Measurements from ENCODE around the gene LRRK2.

The LRRK2 gene

DNA sequence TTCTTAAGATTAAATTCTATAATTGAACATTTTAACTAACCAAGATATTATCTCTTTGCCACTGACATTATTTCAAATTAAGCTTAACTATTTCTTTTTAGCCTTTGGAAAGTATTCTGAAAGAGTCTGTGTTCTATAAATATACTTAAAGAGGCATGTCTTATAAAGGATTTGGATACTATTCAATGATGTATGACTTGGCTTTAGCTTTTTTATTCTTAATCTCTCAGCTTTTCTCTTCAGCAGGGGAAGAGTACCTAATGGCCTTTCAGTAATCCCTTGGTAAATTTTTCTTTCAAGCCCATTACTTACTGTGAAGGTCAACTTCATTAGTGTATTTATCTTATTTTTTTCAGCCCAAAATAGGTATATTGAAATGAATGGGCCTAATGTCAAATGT, 113.8 kb downstream of the LRRK2 start:
- no peak for DNase-seq (ENCODE audit: extremely low spot score)
- CTCF ChIA-PET: interaction anchor here (0.6 to 2.1 kb wide), 3 partner anchors 13 to 28 kb away, joined by 3 to 9 read pairs (median 5); no protein-coding TSS in a partner anchor
- POLR2A ChIA-PET: no interaction called here
- TF ChIP-seq FOXM1 (IDR thresholded peaks at IDR 0.05; ENCODE audit: borderline replicate concordance): no peak
- TF ChIP-seq ELF4 (IDR thresholded peaks at IDR 0.05): no peak

DNA sequence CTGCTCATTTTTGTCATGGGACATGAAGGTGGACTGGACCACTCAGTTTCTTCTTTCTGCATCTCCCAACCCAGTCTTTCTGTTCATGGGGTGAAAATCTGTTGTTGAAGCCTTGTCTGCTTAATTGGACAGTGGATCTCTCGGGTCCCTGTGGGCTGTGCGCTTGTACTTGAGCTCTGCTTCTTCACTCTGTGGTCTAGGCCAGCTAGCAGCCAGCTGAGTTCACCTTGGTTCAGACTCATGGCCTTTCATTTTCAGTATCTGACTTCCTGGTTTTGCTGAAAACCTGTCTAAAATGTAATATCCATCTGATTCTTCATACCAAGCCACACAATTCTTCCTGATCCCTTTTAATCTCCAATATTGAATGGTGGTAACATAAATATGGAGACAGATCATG, 117.2 kb downstream of the LRRK2 start:
- TF ChIP-seq CTBP1 (IDR thresholded peaks at IDR 0.05; ENCODE audit: borderline replicate concordance): no peak
- no peak for TF ChIP-seq LEF1 (IDR thresholded peaks at IDR 0.05; ENCODE audit: borderline replicate concordance)
- no peak for TF ChIP-seq ARNT (IDR thresholded peaks at IDR 0.05)
- no peak for TF ChIP-seq HDGF (IDR thresholded peaks at IDR 0.05; ENCODE audit: borderline replicate concordance)
- no peak for TF ChIP-seq SP1 (IDR thresholded peaks at IDR 0.05)
- no peak for TF ChIP-seq FOXA1 (IDR thresholded peaks at IDR 0.05)
- no peak for TF ChIP-seq TARDBP (IDR thresholded peaks at IDR 0.05)
- TF ChIP-seq, protein P1, sequence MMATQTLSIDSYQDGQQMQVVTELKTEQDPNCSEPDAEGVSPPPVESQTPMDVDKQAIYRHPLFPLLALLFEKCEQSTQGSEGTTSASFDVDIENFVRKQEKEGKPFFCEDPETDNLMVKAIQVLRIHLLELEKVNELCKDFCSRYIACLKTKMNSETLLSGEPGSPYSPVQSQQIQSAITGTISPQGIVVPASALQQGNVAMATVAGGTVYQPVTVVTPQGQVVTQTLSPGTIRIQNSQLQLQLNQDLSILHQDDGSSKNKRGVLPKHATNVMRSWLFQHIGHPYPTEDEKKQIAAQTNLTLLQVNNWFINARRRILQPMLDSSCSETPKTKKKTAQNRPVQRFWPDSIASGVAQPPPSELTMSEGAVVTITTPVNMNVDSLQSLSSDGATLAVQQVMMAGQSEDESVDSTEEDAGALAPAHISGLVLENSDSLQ (IDR thresholded peaks at IDR 0.05): no peak
- no peak for TF ChIP-seq BHLHE40 (IDR thresholded peaks at IDR 0.05; ENCODE audit: borderline replicate concordance)
- TF ChIP-seq ELF4 (IDR thresholded peaks at IDR 0.05): no peak
- no peak for TF ChIP-seq L3MBTL2 (conservative IDR thresholded peaks at IDR 0.05)
- no peak for TF ChIP-seq NFRKB (IDR thresholded peaks at IDR 0.05)
- no peak for TF ChIP-seq FOXM1 (IDR thresholded peaks at IDR 0.05; ENCODE audit: borderline replicate concordance)
- TF ChIP-seq ZNF384 (IDR thresholded peaks at IDR 0.05): no peak
- TF ChIP-seq FOXK2 (IDR thresholded peaks at IDR 0.05): no peak
- no peak for TF ChIP-seq SUZ12 (IDR thresholded peaks at IDR 0.05)
- no peak for DNase-seq (ENCODE audit: extremely low spot score)
- ChIA-PET CTCF (no interaction called here), POLR2A (no interaction called here)

DNA sequence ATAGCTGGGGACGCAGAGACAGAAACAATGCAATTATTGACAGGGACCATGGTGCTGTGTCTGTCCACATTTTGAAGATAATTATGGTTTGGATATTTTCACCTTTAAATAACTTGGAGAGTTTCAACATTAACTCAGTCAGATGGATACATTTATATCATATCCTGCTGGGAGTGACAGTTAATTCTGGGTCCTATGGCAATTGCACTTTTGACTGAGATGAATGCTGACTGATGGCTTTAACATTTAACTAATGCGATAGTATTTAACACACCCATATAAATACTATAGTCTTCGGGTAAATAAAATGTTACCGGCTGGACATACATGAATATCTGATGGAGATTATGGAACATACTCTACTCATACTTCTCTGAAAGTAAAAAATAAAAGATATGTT, 118.3 kb downstream of the LRRK2 start:
- TF ChIP-seq TARDBP (IDR thresholded peaks at IDR 0.05): no peak
- TF ChIP-seq ARNT (IDR thresholded peaks at IDR 0.05): no peak
- TF ChIP-seq FOXK2 (IDR thresholded peaks at IDR 0.05): no peak
- TF ChIP-seq ZNF384 (IDR thresholded peaks at IDR 0.05): no peak
- no peak for TF ChIP-seq ELF4 (IDR thresholded peaks at IDR 0.05)
- TF ChIP-seq LEF1 (IDR thresholded peaks at IDR 0.05; ENCODE audit: borderline replicate concordance): no peak
- no peak for TF ChIP-seq SUZ12 (IDR thresholded peaks at IDR 0.05)
- no peak for TF ChIP-seq BHLHE40 (IDR thresholded peaks at IDR 0.05; ENCODE audit: borderline replicate concordance)
- no peak for TF ChIP-seq L3MBTL2 (conservative IDR thresholded peaks at IDR 0.05)
- no peak for TF ChIP-seq HDGF (IDR thresholded peaks at IDR 0.05; ENCODE audit: borderline replicate concordance)
- no peak for TF ChIP-seq CTBP1 (IDR thresholded peaks at IDR 0.05; ENCODE audit: borderline replicate concordance)
- TF ChIP-seq NFRKB (IDR thresholded peaks at IDR 0.05): no peak
- no peak for TF ChIP-seq FOXA1 (IDR thresholded peaks at IDR 0.05)
- no peak for TF ChIP-seq SP1 (IDR thresholded peaks at IDR 0.05)
- TF ChIP-seq, protein P1 (IDR thresholded peaks at IDR 0.05): no peak
- no peak for TF ChIP-seq FOXM1 (IDR thresholded peaks at IDR 0.05; ENCODE audit: borderline replicate concordance)
- POLR2A ChIA-PET: no interaction called here
- CTCF ChIA-PET: no interaction called here
- DNase-seq (ENCODE audit: extremely low spot score): no peak

DNA sequence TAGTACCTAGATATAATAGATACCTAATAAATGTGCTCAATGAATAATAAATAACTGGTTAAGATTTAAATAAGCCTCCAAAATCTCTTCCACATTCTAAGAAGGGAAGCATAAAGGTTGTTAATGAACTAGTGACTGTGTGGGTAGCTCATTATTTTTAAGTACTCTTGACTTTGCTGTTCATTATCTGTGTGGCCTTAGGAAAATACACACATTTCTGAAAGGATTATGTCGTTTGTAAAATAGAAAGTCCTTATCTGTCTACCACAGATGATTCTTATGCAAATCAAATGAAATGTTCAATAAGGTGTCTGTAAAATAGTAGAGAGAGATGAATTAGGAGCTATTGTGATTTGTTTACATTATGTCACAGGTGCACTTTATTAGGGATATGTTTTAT, 119.5 kb downstream of the LRRK2 start:
- no peak for DNase-seq (ENCODE audit: extremely low spot score)
- ChIA-PET CTCF (no interaction called here), POLR2A (interaction anchor here (0.6 kb wide), 1 partner anchor 77 kb away, joined by 3 read pairs; no protein-coding TSS in a partner anchor)
- TF ChIP-seq FOXM1 (IDR thresholded peaks at IDR 0.05; ENCODE audit: borderline replicate concordance) (no peak), ZNF384 (IDR thresholded peaks at IDR 0.05) (no peak), SUZ12 (IDR thresholded peaks at IDR 0.05) (no peak), L3MBTL2 (conservative IDR thresholded peaks at IDR 0.05) (no peak), SP1 (IDR thresholded peaks at IDR 0.05) (no peak), BHLHE40 (IDR thresholded peaks at IDR 0.05; ENCODE audit: borderline replicate concordance) (no peak), HDGF (IDR thresholded peaks at IDR 0.05; ENCODE audit: borderline replicate concordance) (no peak), CTBP1 (IDR thresholded peaks at IDR 0.05; ENCODE audit: borderline replicate concordance) (no peak), FOXK2 (IDR thresholded peaks at IDR 0.05) (no peak), ARNT (IDR thresholded peaks at IDR 0.05) (no peak), TARDBP (IDR thresholded peaks at IDR 0.05) (no peak), FOXA1 (IDR thresholded peaks at IDR 0.05) (no peak)
- TF ChIP-seq, protein P1 (IDR thresholded peaks at IDR 0.05): no peak

DNA sequence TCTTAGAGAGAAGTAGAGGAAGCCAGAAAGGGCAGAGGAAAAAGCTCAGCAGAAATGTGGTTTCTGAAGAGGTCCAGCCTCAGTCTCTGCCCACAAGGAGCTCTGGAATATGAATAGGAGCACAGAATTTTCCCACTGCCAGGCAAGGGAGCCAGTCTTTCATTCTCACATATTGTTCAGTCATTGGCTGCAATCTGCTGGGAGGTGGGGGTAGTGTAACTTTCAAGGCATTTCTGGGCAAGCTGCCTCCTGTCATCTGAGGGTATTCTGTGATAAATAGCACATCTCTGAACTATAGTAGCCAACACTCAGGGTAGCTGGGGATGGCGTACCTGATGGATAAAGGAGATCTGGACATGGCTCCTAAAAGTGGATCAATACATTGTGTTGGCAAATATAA, 127.2 kb downstream of the LRRK2 start:
- CTCF ChIA-PET: no interaction called here
- no peak for DNase-seq (ENCODE audit: extremely low spot score)
- TF ChIP-seq SUZ12 (IDR thresholded peaks at IDR 0.05) (no peak), ZNF384 (IDR thresholded peaks at IDR 0.05) (no peak), ARNT (IDR thresholded peaks at IDR 0.05) (no peak), HDGF (IDR thresholded peaks at IDR 0.05; ENCODE audit: borderline replicate concordance) (no peak), SP1 (IDR thresholded peaks at IDR 0.05) (no peak), TARDBP (IDR thresholded peaks at IDR 0.05) (no peak), LEF1 (IDR thresholded peaks at IDR 0.05; ENCODE audit: borderline replicate concordance) (no peak), BHLHE40 (IDR thresholded peaks at IDR 0.05; ENCODE audit: borderline replicate concordance) (no peak), ELF4 (IDR thresholded peaks at IDR 0.05) (no peak), FOXM1 (IDR thresholded peaks at IDR 0.05; ENCODE audit: borderline replicate concordance) (no peak), L3MBTL2 (conservative IDR thresholded peaks at IDR 0.05) (no peak), FOXA1 (IDR thresholded peaks at IDR 0.05) (no peak), FOXK2 (IDR thresholded peaks at IDR 0.05) (no peak), NFRKB (IDR thresholded peaks at IDR 0.05) (no peak), CTBP1 (IDR thresholded peaks at IDR 0.05; ENCODE audit: borderline replicate concordance) (no peak)
- TF ChIP-seq, protein P1 (IDR thresholded peaks at IDR 0.05): no peak
- POLR2A ChIA-PET: no interaction called here

Data from HEK293T (cell line).